Gastrocnemius medialis (tissue), 4 donors: ENCODE measurements around the gene CNKSR1.

Source experiments
- POLR2A ChIP-seq, 2 donors: fragments of 450-650 bp; IDR thresholded peaks; one replicate each; pipeline ENCODE4 v1.6.1; 2017; ENCODE audit warnings: antibody characterized with exemption in 2 of 2, mild to moderate bottlenecking in 2 of 2, moderate library complexity in 2 of 2
- TF ChIP-seq, protein P1 (sequence below), 5 experiments: fragments of 450-650 bp in 3 of 5; fragments of 200-600 bp in 2 of 5; sonication (generic) in 2 of 5; IDR thresholded peaks in 4 of 5; conservative IDR thresholded peaks in 1 of 5; 1 replicate in 4 of 5; 2 replicates in 1 of 5; pipeline ENCODE4 v1.5.1; 2016 to 2019; ENCODE audit warnings: antibody characterized with exemption in 5 of 5, mild to moderate bottlenecking in 3 of 5, moderate library complexity in 3 of 5

DNA sequence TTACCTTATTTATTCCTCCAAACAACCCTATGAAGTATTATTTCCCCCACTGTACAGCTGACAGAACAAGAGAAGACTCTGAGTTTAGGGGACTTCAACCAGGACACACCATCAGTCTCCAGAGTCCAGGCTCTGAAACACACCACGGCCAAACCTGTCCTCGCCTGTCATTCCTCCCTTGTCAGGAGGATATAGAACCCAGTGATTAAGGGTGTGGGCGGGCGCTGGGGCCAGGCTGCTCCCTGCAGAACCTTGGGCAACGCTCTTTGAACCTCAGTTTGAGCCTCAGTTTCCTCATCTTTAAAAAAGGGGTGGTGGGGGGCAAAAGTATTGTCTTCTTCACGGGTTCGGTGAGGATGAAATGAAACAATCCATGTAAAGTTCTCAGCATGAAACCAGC lies 47.3 kb downstream of the CNKSR1 start:
- TF ChIP-seq POLR2A (IDR thresholded peaks at IDR 0.05) = no peak
- TF ChIP-seq, protein P1, sequence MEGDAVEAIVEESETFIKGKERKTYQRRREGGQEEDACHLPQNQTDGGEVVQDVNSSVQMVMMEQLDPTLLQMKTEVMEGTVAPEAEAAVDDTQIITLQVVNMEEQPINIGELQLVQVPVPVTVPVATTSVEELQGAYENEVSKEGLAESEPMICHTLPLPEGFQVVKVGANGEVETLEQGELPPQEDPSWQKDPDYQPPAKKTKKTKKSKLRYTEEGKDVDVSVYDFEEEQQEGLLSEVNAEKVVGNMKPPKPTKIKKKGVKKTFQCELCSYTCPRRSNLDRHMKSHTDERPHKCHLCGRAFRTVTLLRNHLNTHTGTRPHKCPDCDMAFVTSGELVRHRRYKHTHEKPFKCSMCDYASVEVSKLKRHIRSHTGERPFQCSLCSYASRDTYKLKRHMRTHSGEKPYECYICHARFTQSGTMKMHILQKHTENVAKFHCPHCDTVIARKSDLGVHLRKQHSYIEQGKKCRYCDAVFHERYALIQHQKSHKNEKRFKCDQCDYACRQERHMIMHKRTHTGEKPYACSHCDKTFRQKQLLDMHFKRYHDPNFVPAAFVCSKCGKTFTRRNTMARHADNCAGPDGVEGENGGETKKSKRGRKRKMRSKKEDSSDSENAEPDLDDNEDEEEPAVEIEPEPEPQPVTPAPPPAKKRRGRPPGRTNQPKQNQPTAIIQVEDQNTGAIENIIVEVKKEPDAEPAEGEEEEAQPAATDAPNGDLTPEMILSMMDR (IDR thresholded peaks at IDR 0.05 in 4 of 5, conservative IDR thresholded peaks at IDR 0.05 in 1 of 5) = no peak
